Glomerular visceral epithelial cell (primary cell): ENCODE data around the gene ATP8A2.
"Not testable (repeated sequence)": the region's sequence is repeated elsewhere in the genome, so short reads cannot be mapped to it uniquely, and the experiment has no call there.

Source experiments
- DNase-seq: peaks from one replicate; pipeline ENCODE4 v3.0.0-alpha.2; 2016; ENCODE audit errors: extremely low spot score

ATP8A2 gene

DNA sequence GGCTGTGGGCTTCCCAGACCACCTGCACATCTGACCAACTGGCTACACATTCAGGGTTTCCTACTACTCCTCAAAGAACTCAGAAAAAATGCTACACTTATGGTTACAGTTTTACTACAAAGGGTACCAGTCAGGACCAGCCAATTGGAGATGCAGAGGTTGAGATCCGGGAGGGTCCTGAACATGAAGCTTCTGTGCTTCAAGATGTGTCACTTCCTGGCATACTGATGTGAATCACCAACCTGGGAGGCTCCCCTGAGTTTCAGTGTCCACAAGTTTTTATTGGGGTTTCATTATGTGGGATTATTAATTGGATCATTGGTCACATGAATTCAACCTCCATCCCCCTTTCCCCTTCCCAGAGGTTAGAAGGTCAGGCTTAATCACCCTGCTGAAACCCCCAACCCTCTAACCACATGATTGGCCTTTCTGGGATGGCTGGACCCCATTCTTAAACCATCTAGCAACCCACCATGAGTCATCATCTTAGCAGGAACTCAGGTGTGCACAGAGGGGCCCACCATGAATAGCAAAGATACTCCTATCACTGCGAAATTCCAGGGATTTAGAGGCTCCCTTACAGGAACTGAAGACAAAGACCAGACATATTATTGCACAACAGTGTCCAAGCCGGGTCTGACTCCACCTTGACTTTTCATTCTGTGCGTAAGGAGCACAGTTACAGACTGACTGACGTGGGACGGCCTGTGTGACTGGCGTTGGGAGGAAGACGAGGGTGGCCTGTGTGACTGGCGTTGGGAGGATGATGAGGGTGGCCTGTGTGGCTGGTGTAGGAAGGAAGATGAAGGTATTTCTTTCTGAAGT, 90.7 kb downstream of the ATP8A2 start:
- DNase-seq: peak; percentile 65

DNA sequence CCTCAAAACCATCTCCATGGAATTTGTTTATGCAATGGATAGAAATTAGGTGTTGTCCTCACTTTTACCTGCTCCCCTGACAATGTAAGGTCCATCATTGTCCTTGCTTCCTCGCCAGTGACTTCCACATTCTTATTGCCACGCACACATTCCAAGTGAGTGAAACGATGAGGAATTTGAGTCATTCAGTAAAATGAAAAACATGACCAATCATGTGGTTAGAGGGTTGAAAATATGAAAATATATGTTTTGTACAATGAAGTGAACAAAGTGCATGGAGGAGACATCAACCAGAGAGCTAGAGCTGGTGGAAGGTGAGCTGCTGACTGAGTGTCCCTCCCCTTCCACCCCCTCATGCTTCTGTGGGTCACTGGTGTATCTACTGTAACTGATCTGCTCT, 91.7 kb downstream of the ATP8A2 start:
- DNase-seq: peak; percentile 71

DNA sequence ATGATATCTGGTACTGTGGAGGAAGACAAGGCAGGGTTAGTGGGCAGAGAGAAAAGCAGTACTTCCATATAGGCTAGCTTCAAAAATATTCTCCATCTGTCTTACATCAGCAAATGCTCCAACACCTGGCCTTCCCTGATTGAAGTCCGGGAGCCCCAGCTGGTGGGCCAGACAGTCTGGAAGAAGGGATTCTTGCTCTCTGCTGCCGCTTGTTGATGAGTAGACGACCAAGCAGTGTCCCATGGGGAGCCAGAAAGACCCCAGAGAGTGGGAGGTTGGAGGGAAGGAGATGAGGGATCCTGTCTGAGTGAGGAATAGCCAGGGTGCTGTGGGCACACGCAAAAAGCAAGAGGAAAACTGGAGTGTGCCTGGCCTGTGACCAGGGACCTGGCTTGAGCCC, 95.1 kb downstream of the ATP8A2 start:
- DNase-seq: no peak

DNA sequence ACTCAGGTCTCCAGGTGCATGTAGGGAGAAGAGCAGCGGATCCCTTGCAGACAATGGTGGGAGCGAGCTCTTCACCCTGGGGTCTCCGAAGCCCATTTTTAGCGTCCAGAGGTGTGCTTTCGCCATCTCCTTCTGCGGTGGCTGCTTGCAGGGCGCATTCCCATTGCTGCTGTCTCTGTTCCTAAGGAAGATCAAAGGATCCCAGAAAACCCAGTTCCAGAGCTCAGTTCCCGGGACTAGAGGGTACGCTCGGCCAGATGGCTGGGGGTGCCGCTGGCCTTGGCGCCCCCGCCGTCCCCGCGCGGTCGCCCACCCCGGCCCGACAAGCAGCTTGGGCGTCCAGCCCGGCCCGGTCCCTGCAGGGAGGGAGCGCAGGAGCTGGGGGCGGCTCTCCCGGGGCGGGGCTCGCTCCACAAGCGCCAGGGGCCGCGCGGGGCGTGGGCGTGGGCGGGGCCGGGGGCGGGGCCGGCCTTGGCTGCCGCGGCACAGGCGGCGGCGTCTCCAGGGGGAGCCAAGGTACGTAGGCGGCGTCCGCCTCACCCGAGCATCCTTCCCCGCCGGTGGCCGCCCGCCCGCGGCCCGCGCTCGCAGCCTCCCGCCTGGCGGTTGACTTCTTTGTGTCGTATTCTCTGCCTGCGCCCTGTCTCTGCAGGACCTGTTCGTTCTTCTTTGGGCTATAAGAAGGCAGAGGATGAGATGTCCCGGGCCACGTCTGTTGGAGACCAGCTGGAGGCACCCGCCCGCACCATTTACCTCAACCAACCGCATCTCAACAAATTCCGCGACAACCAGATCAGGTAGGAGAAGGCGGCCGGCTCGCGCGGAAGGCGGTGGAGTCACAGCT, 96.8 kb downstream of the ATP8A2 start:
- DNase-seq: peak; percentile 73

DNA sequence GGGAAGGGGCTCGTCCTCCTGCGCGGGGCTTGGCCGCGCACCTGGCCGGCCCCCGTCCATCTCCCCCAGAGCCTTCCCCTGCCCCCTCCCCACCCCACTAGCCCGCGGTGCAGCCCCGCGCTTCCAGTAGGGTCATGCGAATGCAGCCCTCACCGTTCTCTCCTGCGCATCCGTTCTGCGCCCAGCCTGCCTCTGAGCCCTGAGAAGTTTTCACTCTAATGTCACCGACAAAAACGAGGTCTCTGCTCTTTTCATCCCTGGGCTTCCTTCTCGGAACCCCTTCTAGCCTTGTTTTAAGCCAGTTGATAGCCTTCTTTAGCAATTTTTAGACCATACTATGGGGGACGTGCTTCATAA, 97.4 kb downstream of the ATP8A2 start:
- DNase-seq: no peak

DNA sequence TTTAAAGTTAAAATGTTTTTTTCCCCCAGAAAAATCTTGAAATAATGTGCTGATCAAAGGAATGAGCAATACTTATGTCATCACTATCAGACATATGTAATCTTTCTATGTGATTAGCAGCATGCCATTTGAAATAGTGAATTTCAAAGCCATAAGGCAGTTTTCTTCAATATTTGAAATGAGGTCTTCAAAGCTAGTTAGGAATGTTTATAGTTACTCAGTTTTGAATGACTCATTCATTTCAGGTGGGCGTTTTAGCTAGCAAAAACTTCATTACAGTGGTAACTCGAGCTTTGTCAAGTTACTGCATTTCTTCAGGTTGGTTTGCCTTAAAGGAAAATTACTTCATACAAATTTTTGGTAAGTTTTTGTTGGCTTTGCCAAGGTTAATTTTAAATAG, 102.1 kb downstream of the ATP8A2 start:
- DNase-seq: no peak

DNA sequence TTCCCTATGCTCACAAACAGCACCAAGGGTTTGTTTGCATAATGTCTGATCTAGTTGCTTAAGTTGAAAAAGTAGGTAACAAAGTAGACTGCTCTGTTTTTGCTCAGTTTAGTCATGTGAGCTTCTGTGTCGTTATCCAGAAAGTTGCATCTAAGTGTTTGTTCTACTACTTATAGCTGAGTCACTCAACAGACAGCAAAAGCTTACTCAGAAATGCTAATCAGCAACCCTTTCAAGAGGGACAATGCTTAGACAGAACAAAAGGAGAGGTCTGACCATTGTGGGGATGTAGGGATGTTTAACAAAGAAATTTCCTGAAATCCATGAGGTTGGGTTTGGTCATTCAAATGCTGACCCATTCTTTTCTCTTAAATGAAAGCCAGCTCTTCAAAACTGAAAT, 106.4 kb downstream of the ATP8A2 start:
- DNase-seq: no peak

DNA sequence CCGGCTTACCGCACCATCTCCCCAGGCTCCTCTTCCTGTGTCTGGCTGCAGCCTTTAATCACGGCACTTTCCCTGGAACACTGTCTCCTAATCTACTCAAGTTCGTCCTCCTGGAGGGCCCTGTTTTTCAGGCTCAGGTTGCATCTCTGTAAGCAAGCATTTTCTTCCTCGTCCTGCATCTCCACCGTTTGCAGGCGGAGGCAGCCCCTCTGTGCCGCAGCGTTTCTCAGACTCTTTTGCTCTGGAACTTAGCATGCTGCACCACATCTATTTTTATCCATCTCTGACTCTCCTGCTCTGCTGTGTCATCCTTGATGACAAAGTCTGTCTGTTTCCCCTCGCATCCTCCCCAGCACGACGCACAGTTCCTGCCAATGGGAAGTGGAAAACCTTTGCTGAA, 117.5 kb downstream of the ATP8A2 start:
- DNase-seq: no peak

DNA sequence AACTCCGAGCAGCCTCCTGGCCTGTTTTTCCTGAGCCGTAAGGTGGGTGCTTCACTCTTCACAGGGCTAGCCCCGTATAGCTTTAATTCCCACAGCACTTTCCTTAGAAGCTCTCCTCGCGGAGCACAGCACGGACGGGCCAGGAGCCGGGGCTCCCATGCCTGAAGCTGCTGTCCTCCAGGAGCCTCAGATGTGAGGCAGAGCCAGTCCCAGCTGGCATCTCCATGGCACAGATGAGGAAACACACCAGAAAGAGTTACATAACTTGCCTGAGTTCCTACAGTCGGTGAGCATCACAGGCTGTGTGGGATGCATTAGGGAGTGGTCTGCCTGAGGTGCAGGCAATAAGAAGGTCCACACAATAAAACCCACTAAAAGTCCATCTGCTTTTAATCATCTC, 118.5 kb downstream of the ATP8A2 start:
- no peak for DNase-seq

DNA sequence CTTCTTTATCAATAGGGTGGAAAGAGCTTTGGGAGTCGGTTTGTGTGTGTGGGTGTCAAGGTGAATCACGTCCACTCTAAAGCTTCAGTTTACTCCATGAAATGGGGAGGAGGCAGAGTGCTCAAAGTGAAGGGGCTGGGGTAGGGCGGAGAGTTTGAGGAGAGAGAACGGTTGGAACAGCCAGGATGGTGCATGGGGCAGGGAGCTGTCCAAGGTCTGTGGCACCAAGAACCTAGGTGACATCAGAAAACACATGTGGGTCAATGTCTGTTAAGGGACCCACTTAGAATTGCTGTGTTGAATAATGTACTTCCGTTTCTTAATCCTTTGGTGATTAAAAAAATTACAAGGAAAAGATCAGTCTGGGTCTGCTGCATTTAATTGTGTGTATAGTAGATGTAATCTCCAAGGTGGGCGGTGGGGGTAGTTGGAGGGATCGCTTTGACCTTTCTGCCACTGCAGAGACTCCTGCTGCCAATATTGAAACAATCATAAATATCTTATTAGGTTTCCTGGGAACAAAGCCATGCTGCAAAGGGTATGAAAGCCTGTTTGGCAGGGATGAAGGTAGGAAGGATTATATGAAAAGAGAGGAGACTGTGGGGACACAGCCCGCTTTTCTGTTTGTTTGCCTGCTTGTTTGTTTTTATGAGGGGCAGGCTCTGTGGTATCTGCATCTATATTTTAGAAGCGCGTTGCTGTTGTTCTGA, 122.3 kb downstream of the ATP8A2 start:
- no peak for DNase-seq

DNA sequence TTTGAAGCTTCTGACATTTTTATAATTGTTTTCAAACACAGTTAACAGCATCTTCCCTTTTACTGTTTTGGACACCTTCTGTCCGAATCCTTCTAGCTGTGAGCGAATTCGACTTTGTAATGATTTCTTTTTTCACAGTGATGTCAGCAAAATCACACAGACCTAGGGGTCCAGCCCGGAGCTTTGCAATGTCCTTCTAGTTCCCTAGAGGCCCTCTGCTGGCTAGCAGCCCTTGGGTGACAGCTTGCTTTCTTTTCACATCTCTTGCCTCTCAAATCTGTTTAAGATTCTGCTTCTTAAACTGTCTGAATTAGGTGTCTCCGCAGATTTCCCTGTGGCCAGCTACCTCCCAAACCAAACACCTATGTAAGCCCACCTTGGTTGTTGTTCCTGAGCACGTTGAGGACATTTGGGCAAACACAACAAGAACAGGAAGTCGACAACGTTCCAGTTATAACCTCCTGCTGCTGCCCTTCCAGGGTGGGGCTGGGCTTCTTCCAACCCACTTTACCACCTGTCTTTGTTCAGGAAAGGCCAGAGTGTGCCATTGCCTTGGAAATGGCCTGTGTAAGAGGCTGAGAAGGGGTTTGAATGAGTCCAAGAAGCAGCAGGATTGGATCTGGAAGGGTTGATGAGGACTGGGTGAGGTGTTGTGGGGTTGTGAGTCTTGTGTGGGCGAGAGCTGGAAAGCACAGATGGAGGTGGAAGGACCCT, 123.1 kb downstream of the ATP8A2 start:
- DNase-seq: no peak

DNA sequence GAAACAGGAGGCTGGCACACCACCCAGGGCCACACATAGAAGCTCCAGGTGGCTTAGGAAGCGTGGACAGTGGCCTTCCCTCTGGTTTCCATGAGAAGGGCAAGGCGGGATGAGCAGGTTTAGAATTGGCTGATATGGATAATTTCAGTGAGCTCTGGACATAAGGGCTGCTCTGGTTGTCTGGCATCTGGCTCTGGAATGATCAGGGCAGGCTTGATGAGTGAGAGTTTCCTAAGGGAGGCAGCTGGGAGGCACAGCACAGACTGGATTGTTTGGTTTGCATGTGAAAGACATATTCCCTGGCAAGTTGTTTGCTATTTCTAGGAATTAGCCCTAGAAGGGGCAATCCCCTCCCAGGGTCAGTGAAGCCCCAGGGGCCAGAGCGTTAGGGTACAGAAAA, 129.5 kb downstream of the ATP8A2 start:
- DNase-seq: no peak

DNA sequence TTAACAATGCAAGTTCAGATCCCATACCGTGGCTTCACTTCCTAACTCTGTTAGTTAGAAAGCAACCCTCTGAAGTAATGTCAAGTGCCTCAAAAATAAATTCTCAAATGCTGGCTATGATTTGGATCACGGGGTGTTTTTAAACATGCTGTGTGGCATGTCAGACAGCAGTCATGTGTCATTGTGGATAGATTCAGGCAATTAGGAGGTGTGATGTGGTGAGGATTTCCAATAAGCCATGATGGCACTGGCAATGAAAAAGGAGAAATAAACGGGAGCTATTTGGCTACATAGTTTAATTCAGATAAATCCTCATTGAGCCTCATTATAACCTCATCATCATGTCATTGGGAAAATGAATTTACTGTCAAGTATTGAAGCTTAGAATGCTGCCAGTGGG, 130.3 kb downstream of the ATP8A2 start:
- DNase-seq: no peak

DNA sequence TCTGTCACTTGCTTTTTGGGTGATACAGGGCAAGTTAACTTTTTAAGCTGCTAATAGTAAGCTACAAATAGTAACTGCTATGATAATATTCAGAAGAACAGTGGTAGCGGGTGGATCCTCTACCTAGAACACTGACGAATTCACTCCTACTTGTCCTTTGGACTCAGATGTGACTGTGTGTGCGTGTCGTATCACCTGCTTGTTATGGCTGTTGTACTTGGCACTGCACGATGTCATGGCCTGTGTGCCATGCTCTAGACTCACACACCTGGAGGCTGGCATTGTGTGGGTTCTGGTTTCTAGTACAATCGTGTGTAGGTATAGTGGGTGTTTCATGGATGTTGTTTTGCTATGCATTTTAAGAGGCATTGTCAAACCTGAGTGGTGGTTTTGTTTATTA, 130.8 kb downstream of the ATP8A2 start:
- DNase-seq: no peak

DNA sequence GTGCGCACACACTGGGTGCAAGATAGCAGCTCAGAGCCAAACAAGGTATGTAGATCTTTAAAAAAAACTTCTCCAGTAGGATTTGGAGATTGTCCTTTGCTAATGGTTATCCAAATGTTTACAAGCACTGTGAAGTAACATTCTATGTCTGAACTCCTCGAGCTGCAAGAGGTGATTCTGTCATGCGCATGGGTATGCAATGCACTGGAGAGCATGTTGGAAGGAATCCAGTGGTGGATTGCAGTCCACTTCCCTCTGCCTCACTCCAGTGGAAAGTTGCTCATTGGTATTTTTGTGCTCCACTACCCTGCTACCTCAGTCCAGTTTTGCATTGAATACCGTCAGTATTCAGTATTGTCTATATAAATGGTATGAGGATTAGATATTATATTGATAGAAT, 132.1 kb downstream of the ATP8A2 start:
- no peak for DNase-seq

DNA sequence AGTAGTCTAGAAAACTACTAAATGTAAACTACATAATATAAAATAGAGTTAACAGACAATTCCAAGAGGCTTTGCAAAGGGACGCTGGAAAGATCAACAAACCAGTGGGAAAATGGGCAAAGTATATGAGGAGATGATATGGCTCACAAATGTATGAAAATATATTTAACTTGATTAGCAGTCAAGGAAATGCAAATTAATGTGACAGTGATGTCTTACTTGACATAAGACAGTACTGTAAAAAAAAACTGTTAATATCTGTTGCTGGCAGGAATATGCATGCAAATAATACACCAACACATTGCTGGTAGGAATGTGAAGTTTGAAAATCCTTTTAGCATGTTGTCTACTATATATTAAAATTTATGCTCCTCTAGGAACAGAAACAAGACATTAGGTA, 136.1 kb downstream of the ATP8A2 start:
- no peak for DNase-seq

DNA sequence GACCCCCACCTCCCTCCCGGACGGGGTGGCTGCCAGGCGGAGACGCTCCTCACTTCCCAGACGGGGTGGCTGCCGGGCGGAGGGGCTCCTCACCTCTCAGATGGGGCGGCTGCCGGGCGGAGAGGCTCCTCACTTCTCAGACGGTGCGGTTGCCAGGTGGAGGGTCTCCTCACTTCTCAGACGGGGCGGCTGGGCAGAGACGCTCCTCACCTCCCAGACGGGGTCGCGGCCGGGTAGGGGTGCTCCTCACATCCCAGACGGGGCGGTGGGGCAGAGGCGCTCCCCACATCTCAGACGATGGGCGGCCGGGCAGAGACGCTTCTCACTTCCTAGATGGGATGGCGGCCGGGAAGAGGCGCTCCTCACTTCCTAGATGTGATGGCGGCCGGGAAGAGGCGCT, 141.3 kb downstream of the ATP8A2 start:
- DNase-seq: not testable (repeated sequence)

DNA sequence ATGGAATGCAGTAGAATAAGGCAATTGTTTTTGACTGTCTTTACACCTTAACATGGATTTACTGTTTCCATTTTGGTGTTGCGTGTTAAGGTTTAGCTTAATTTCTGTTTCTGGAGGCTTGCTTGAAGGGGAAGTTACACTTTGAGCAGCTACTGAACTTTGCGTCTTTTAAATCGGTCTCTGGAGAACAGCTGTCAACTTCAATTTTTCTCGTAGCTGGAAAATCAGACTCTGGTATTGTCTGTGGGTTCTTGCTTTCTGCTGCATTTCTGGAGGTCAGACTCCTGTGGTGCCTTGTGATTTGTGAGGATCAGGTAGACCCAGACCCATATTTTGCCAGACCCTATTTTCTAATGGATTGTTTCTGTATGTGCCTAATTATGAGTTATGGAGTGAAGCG, 146.7 kb downstream of the ATP8A2 start:
- no peak for DNase-seq

DNA sequence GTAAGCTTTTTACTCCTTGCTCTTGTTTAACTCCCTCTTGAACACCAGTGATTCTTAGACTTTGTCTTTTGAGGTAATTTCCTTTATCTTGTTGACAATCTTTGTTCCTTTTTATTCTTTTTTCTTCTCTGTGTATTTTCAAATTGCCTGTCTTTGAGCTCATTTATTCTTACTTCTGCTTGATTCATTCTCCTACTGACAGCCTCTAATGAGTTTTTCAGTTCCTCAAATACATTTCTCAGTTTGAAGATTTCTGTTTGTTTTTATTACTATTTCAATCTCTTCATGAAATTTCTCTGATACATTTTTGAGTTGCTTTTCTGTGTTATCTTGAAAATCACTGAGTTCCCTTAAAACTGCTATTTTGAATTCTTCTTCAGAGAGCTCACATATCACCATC, 154.1 kb downstream of the ATP8A2 start:
- DNase-seq: no peak

DNA sequence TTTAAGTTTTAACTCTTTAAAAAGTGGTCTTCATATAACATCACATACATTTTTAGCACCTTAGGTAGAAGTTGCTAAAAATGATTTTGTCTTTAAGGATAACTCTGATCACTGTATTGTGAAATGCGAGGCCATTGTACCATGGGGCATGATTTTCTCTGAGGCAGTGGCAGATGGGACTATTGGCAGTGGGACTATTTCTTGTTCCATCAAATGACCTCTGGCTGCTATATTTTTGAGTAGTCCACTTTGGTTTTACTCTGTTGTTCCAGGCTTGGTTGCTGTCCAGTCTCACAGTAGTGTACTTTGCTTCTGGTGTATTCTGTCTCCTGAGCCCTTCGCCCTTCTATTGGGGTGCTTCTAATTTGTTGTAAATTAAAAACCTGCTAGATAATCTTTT, 156.5 kb downstream of the ATP8A2 start:
- DNase-seq: no peak

DNA sequence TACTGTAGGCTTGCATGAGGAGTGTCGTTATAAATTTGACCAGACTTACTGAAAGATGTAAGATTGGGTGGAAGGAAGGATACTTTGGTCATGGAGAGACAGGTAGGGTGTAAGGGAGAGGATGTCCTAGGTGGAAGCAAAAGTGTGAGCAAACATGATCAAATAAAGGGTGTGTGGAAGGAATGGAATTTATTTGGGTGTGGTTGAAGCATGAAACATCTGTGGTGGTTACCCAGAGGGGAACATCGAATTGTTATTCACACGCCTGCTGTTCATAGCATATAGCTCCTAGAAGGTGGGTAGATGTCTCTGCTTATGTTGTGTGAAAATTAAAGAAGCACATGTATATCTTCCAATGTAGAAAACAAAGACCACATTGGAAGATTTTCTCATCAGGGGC, 157.7 kb downstream of the ATP8A2 start:
- no peak for DNase-seq

DNA sequence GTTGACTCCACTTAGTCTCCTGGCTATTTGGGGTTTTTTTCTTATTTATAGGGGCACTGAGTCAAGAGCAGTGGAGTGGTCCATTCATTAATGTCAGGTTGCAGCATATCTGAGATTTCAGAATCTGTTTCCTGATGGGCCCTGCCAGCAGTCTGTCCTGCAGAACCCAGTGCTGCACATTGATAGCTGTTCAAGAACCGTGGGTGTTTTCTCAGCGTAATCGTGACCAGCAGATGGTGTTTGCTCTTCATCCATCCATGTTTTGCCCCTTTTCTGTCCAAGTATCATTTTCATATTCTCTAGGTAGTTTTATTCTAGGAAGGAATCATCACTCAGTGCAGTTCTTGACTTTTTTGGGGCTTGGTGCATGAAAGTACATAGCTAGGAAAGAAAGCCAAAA, 166.5 kb downstream of the ATP8A2 start:
- no peak for DNase-seq
